GM12873 (cell line): Measurements from ENCODE around the gene HERC2.

Experiments used
- TF ChIP-seq, protein P1 (sequence below): IDR thresholded peaks from 2 replicates; pipeline ENCODE4 v1.5.1; 2012; ENCODE audit warnings: low read depth, mild to moderate bottlenecking, moderate library complexity, low read length, control low read depth; ENCODE audit not compliant: insufficient read depth; ENCODE audit errors: missing control alignments

HERC2 gene

GRCh38 chr15:28178727-28179126 is 143.3 kb downstream of the HERC2 start:
- TF ChIP-seq, protein P1, sequence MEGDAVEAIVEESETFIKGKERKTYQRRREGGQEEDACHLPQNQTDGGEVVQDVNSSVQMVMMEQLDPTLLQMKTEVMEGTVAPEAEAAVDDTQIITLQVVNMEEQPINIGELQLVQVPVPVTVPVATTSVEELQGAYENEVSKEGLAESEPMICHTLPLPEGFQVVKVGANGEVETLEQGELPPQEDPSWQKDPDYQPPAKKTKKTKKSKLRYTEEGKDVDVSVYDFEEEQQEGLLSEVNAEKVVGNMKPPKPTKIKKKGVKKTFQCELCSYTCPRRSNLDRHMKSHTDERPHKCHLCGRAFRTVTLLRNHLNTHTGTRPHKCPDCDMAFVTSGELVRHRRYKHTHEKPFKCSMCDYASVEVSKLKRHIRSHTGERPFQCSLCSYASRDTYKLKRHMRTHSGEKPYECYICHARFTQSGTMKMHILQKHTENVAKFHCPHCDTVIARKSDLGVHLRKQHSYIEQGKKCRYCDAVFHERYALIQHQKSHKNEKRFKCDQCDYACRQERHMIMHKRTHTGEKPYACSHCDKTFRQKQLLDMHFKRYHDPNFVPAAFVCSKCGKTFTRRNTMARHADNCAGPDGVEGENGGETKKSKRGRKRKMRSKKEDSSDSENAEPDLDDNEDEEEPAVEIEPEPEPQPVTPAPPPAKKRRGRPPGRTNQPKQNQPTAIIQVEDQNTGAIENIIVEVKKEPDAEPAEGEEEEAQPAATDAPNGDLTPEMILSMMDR, result no peak

- TF ChIP-seq, protein P1, result no peak
These were observed 143.7 kb downstream of the HERC2 start for GRCh38 chr15:28178290-28178689.

DNA sequence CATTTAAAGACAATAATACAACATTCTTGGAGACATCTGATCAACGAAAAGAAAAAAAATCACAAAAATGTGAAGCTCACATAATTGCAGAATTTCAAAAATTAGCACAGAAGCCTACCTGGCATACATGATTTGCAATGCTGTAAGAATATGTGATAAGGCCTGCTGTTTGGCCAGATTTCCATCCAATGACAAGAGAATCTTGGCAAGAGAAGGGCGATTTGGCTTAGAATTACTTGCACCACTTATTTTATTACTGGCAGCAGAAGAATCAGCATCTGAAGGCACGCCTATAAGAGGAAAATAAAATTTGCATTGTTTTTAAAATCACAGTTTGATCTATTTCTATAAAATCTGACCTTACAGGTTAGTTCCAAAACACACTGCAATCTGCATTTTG is 152.6 kb downstream of the HERC2 start:
- TF ChIP-seq, protein P1, result no peak

- TF ChIP-seq, protein P1, result no peak
These were observed 154.9 kb downstream of the HERC2 start for GRCh38 chr15:28167042-28167441.

DNA sequence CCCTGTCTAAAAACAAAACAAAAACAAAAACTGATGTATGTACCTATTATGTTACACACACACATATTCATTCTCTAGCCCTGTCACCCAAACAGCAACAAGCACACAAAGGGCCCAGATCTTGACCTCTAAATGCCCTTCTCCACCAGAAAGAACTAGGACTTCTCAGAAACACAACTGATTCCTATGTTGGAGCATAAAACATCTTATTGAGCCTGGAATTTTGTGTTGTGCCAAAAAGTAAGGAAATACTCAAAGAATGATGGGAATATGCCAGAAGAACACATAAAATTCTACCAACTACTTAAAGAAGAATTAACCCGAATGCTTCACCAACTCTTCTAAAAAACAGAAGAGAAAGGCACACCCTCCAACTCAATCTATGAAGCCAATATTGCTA is 156.2 kb downstream of the HERC2 start:
- TF ChIP-seq, protein P1, result no peak

DNA sequence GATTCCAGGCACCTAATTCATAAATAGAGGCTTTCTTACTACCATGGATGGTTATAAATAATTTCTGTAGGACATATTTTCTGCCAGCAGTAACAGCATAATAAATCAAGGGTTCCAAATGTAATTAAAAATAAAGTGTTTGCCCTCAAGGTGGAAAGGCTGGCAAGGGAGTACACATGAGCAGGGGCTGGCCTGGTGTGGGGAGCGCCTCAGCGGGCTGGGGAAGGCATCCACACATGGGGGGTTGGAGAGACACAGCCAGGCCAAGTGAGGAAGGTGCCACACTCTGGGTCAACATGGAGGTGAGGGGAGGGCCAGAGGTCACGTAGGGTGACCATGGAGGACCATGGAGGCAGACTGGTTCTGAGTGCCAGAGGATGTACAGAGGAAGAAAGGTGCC is 157.1 kb downstream of the HERC2 start:
- TF ChIP-seq, protein P1, result no peak

GRCh38 chr15:28154283-28154682 is 167.7 kb downstream of the HERC2 start:
- TF ChIP-seq, protein P1, result no peak

DNA sequence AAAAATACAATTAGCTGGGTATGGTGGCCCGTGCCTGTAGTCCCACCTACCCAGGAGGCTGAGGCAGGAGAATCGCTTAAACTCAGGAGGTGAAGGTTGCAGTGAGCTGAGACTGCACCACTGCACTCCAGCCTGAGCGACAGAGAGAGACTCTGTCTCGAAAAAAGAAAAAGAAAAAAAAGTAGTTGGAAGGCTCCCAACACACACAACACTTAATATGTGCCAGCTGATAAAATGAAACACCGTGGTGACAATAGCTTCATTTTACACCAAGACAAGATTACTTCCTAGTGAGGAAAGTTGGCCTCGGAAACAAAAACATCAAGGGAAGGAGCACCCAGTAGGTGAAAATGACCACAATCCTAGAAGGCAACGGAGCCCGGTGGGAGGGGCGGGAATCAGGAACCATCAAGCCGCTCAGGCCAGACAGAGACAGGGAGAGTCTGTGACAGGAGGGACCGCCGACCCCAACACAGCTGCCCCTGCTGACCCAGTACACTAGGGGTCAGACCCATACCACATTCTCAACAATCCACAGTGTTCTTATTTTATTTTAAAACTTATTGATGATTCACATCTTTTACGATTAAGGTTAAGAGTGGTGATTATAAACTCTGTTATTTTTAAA is 168.4 kb downstream of the HERC2 start:
- TF ChIP-seq, protein P1, result no peak
